A549 (cell line): ENCODE measurements around the gene OSGEP. TPM values are rescaled to one million over a fixed set of nuclear protein-coding genes. Genes with fewer than 3 reads are reported as not detected.

Experiments
- ATAC-seq, 2 experiments: fragments of 200-7000 bp in 1 of 2; fragments of >200 bp in 1 of 2; cut with Nextera tagmentation in 1 of 2; cut with Tn5 transposase in 1 of 2; 3 replicates each; pipeline versions ENCODE4 v1.8.0 to v1.9.1; 2018 to 2020; ENCODE audit warnings: mild to moderate bottlenecking in 1 of 2, moderate library complexity in 1 of 2
- CTCF ChIA-PET: fragments of 300-600 bp; sonication (Branson Sonifier 250); formaldehyde crosslinking; extraction: SDS; loops from one replicate; lab custom pipeline; 2021; ENCODE audit warnings: antibody characterized with exemption, inconsistent platforms; lab: Yijun Ruan, JAX
- POLR2A ChIA-PET: fragments of 350-600 bp; formaldehyde crosslinking; extraction: SDS; loops from one replicate; lab custom pipeline; 2021; ENCODE audit warnings: antibody characterized with exemption, inconsistent platforms; lab: Yijun Ruan, JAX
- DNase-seq, 2 experiments: peaks; one replicate each; pipeline versions ENCODE4 v3.0.0 to v3.0.0-alpha.2; 2011 to 2016; ENCODE audit warnings: low read depth in 1 of 2, low spot score in 1 of 2
- FAIRE-seq: peaks from 2 replicates; lab custom pipeline; 2011; peaks lifted over from hg19 to GRCh38; lab: Jason Lieb, UNC
- H3K27ac ChIP-seq, 2 experiments: fragments of >200 bp; sonication (Bioruptor Twin); formaldehyde crosslinking; 3 replicates each; pipeline ENCODE4 v1.5.1; 2016 to 2017
- H3K4me1 ChIP-seq: fragments of >200 bp; sonication (Bioruptor Twin); formaldehyde crosslinking; 3 replicates; pipeline ENCODE4 v1.6.1; 2016
- H3K4me2 ChIP-seq: fragments of >200 bp; sonication (Bioruptor Twin); formaldehyde crosslinking; 3 replicates; pipeline ENCODE4 v1.6.1; 2016
- H3K4me3 ChIP-seq: fragments of >200 bp; sonication (Bioruptor Twin); formaldehyde crosslinking; 3 replicates; pipeline ENCODE4 v1.5.1; 2016
- H3K9me3 ChIP-seq: fragments of >200 bp; sonication (Bioruptor Twin); formaldehyde crosslinking; 3 replicates; pipeline ENCODE4 v1.6.1; 2016
- CBX2 ChIP-seq: fragments of 200-600 bp; sonication (generic); IDR thresholded peaks from 2 replicates; pipeline ENCODE4 v1.6.1; 2016; ENCODE audit warnings: low read depth, mild to moderate bottlenecking, borderline replicate concordance
- CHD2 ChIP-seq: fragments of 150-350 bp; IDR thresholded peaks from 2 replicates; pipeline ENCODE4 v1.6.1; 2014; ENCODE audit warnings: low read length; ENCODE audit not compliant: partially characterized antibody
- CHD4 ChIP-seq: fragments of 200-600 bp; sonication (generic); IDR thresholded peaks from 2 replicates; pipeline ENCODE4 v1.6.1; 2016; ENCODE audit warnings: antibody characterized with exemption, mild to moderate bottlenecking, borderline replicate concordance
- ESRRA ChIP-seq: fragments of 150-350 bp; IDR thresholded peaks from 2 replicates; pipeline ENCODE4 v1.6.1; 2014; ENCODE audit warnings: mild to moderate bottlenecking, low read length, borderline replicate concordance
- HDAC2 ChIP-seq: fragments of 200-600 bp; sonication (generic); IDR thresholded peaks from 2 replicates; pipeline ENCODE4 v1.6.1; 2016
- HEYL ChIP-seq: fragments of 250-450 bp; sonication (Bioruptor Pico); IDR thresholded peaks from 2 replicates; pipeline ENCODE4 v1.8.0; 2021; ENCODE audit warnings: mild to moderate bottlenecking, moderate library complexity
- HOXB13 ChIP-seq: fragments of 250-450 bp; sonication (Bioruptor Pico); IDR thresholded peaks from 2 replicates; pipeline ENCODE4 v1.5.0; 2020; ENCODE audit warnings: low read depth, mild to moderate bottlenecking, moderate library complexity
- JUN ChIP-seq, 2 experiments: fragments of >200 bp; sonication (Bioruptor Twin); formaldehyde crosslinking; IDR thresholded peaks; 2 replicates in 1 of 2; 3 replicates in 1 of 2; pipeline ENCODE4 v1.6.1; 2016 to 2017
- JUNB ChIP-seq: fragments of >200 bp; sonication (Bioruptor Twin); formaldehyde crosslinking; IDR thresholded peaks from 2 replicates; pipeline ENCODE4 v1.6.1; 2016
- MAFK ChIP-seq: fragments of 450-650 bp; IDR thresholded peaks from 2 replicates; pipeline ENCODE4 v1.6.1; 2014; ENCODE audit not compliant: partially characterized antibody
- MAZ ChIP-seq: fragments of 150-350 bp; IDR thresholded peaks from 2 replicates; pipeline ENCODE4 v1.6.1; 2014; ENCODE audit warnings: antibody characterized with exemption, low read depth, low read length, borderline replicate concordance
- NPAS2 ChIP-seq: fragments of 250-450 bp; sonication (Bioruptor Pico); IDR thresholded peaks from 2 replicates; pipeline ENCODE4 v1.8.0; 2022; ENCODE audit warnings: mild to moderate bottlenecking, moderate library complexity, borderline replicate concordance
- PHF8 ChIP-seq: fragments of 200-600 bp; sonication (generic); IDR thresholded peaks from 2 replicates; pipeline ENCODE4 v1.6.1; 2016; ENCODE audit warnings: low read depth, mild to moderate bottlenecking, antibody characterized with exemption, moderate library complexity, borderline replicate concordance
- POLR2AphosphoS2 ChIP-seq: conservative IDR thresholded peaks from 2 replicates; pipeline ENCODE4 v1.6.1; 2012; ENCODE audit warnings: low read length, improper control_type of control experiment, inconsistent platforms
- RAD21 ChIP-seq, 2 experiments: fragments of >200 bp in 1 of 2; sonication (Bioruptor Twin) in 1 of 2; formaldehyde crosslinking in 1 of 2; IDR thresholded peaks in 1 of 2; conservative IDR thresholded peaks in 1 of 2; 2 replicates in 1 of 2; 3 replicates in 1 of 2; pipeline ENCODE4 v1.6.1; 2012 to 2018; ENCODE audit warnings: inconsistent platforms in 1 of 2
- RARB ChIP-seq: fragments of 250-450 bp; sonication (Bioruptor Pico); IDR thresholded peaks from 2 replicates; pipeline ENCODE4 v1.8.0; 2021; ENCODE audit warnings: mild to moderate bottlenecking, moderate library complexity
- REST ChIP-seq: fragments of 200-600 bp; sonication (generic); IDR thresholded peaks from 2 replicates; pipeline ENCODE4 v1.6.1; 2016; ENCODE audit warnings: antibody characterized with exemption, mild to moderate bottlenecking, moderate library complexity
- USF2 ChIP-seq: fragments of 450-650 bp; IDR thresholded peaks from 2 replicates; pipeline ENCODE4 v1.6.1; 2014; ENCODE audit warnings: antibody characterized with exemption
- ZNF302 ChIP-seq: fragments of 250-450 bp; sonication (Bioruptor Pico); IDR thresholded peaks from 2 replicates; pipeline ENCODE4 v1.9.0; 2021; ENCODE audit warnings: inconsistent platforms, mild to moderate bottlenecking, moderate library complexity
- WGBS: methylation state at CpG from one replicate; pipeline ENCODE4 v1.1.6; 2017; ENCODE audit errors: missing lambda C conversion rate; 5-methylcytosine and 5-hydroxymethylcytosine counted together
- polyA plus RNA-seq, 4 experiments: library from polyadenylated mRNA; depleted of rRNA in 3 of 4; stranded (reverse); fragments of >200 nt; fragmentation: RNase III in 1 of 4; extraction: RNeasy Plus Mini Kit Qiagen cat#74134 plus additional on column Dnase treatment in 1 of 4; gene quantifications; 2 replicates in 3 of 4; 3 replicates in 1 of 4; pipeline ENCODE4 v1.2.3, GENCODE V29; 2011 to 2017

OSGEP gene
- polyA plus RNA-seq, 2 of the 4 experiments (the other 2 are of a cell fraction) = 30.4 to 33.2 TPM

- 55% methylated on average over 2 of the region's 2 CpGs for WGBS
- no peak overlapping the region for H3K27ac ChIP-seq
- H3K4me3 ChIP-seq = no peak overlapping the region
- DNase-seq (no peak), FAIRE-seq (no peak), ATAC-seq (no peak)
- H3K4me2 ChIP-seq = no peak overlapping the region
- no peaks in the 10 kb centered on the region for H3K9me3 ChIP-seq
- H3K4me1 ChIP-seq = peaks cover 9% of the 10 kb centered on the region; the same call in 2 of the 3 replicates
- no peak for TF ChIP-seq PHF8
- no peak for TF ChIP-seq POLR2AphosphoS2
- no peak for TF ChIP-seq CHD4
- no peak for TF ChIP-seq RAD21 (conservative IDR thresholded peaks at IDR 0.05 in 1 of 2, IDR thresholded peaks at IDR 0.05 in 1 of 2)
- no peak for TF ChIP-seq ZNF302
- TF ChIP-seq CHD2 = no peak
- no peak for TF ChIP-seq NPAS2 (CRISPR knock-in tag)
- no peak for TF ChIP-seq JUN (IDR thresholded peaks at IDR 0.05)
- TF ChIP-seq MAZ = no peak
- CTCF ChIA-PET = interaction anchor here (0.6 to 2.2 kb wide), 3 partner anchors 13 to 282 kb away, joined by 3 to 6 read pairs (median 4); no protein-coding TSS in a partner anchor
- POLR2A ChIA-PET = no interaction called here
Measured at GRCh38 chr14:20409226-20409625, 45.4 kb downstream of the OSGEP start.

GRCh38 chr14:20403521-20403920 is 51.1 kb downstream of the OSGEP start:
- ATAC-seq = no peak
- no peak overlapping the region for H3K4me3 ChIP-seq
- no peak for FAIRE-seq
- CTCF ChIA-PET = interaction anchor here (0.6 to 0.7 kb wide), 3 partner anchors 9 to 982 kb away, joined by 3 read pairs; no protein-coding TSS in a partner anchor
- TF ChIP-seq USF2 (no peak), HDAC2 (no peak), MAFK (no peak), ESRRA (no peak), HOXB13 (no peak), JUNB (no peak), ZNF302 (no peak), HEYL (CRISPR knock-in tag) (no peak), JUN (IDR thresholded peaks at IDR 0.05) (no peak), CBX2 (no peak), RARB (CRISPR knock-in tag) (no peak), REST (no peak)
- H3K9me3 ChIP-seq = no peaks in the 10 kb centered on the region
- H3K4me2 ChIP-seq = no peak overlapping the region
- WGBS = 97% methylated on average over 11 of the region's 11 CpGs
- peaks cover 12% of the 10 kb centered on the region for H3K4me1 ChIP-seq
- H3K27ac ChIP-seq = no peak overlapping the region
- no peak for DNase-seq
- POLR2A ChIA-PET = interaction anchor here (1.8 kb wide), 1 partner anchor 9 kb away, joined by 5 read pairs; the partner anchor contains the start of gene TEP1
